Activated CD4-positive, alpha-beta T cell treated with anti-CD3 and anti-CD28 coated beads, Interleukin-2, Interleukin-6, amounts not matched to agents 100 ng/mL and 50 ng/mL, durations not matched to agents 16 hours and 8 hours (primary cell): ENCODE measurements around the gene MARCHF5.
A peak's percentile ranks its signal among the peaks of the same experiment; 100 is the strongest.

Experiments used
- DNase-seq: peaks from one replicate; pipeline ENCODE4 v3.0.0-alpha.2; 2020

The MARCHF5 gene

GRCh38 chr10:92290837-92291615 is at the start of gene MARCHF5, which contains the start of gene CPEB3:
Gene MARCHF5 (plus strand): TSS chr10:92291167. CDS start chr10:92291495, 328 bp downstream.
Gene CPEB3 (minus strand): TSS chr10:92291078. CDS start chr10:92240350, 50,728 bp downstream.
- DNase-seq, result peak; percentile 96

- DNase-seq, result no peak
These were observed 49.5 kb upstream of the MARCHF5 start for GRCh38 chr10:92241501-92241900.

DNA sequence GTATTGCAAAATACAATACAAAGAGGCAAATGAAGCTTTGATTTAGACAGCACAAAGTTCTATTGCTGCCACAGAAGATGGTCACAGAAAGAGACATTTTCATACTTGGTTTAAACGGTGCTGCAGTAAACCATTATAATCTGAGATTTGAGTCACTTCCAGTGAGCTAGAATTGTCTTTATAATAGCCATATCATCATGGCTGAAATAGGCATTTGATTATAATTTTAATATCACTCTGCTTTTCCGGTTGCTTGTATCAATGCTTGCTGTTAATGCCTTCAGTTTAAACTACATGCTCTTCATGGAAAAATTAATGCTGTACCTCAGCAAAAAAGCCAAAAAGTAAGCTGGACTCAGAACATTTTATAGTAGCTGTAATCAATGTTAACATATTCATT is 48.6 kb upstream of the MARCHF5 start:
- DNase-seq, result no peak

GRCh38 chr10:92242910-92243671 is 47.9 kb upstream of the MARCHF5 start:
- DNase-seq, result peak; percentile 30

- DNase-seq, result no peak
These were observed 46.2 kb upstream of the MARCHF5 start for GRCh38 chr10:92244796-92245195.

GRCh38 chr10:92248566-92248965 is 42.4 kb upstream of the MARCHF5 start:
- DNase-seq, result no peak

GRCh38 chr10:92263396-92263795 is 27.6 kb upstream of the MARCHF5 start:
- no peak for DNase-seq

DNA sequence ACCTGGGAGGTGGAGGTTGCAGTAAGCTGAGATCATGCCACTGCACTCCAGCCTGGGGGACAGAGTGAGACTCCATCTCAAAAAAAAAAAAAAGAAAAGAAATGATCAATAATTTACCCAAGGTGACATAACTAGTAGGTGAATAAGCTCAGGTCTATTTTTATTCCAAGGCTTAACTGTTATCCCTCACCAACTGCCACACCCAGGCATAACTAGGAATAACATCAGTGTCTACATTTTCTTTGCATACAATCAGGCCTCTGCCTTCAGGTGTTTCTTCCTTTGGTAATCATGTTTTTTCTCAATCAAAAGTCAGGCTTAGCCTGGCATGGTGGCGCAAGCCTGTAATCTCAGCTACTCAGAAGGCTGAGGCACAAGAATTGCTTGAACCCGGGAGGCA is 26.7 kb upstream of the MARCHF5 start:
- DNase-seq, result no peak

- peak; percentile 23 for DNase-seq
These were observed 25.2 kb upstream of the MARCHF5 start for GRCh38 chr10:92265687-92266258.

DNA sequence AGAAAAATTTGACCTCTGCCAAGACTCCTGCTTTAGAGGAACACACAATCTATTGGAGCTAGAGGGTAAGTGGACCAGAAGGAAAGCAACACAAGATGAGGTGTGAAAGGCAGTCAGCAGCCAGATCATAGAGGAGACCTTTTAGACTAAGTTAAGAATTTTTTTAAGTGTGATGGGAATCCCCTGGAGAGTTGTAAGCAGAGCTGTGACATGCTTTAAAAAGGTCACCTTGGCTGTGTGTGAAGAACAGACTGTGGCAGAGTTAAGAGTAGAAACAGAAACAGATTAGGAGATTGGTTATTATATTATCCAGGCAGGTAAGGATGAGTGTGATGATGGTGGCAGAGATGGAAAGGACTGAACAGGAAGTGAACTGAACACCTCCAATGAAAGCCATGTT is 23.6 kb upstream of the MARCHF5 start:
- DNase-seq, result no peak

GRCh38 chr10:92268748-92269147 is 22.2 kb upstream of the MARCHF5 start:
- DNase-seq, result no peak

GRCh38 chr10:92274071-92274470 is 16.9 kb upstream of the MARCHF5 start:
- no peak for DNase-seq

- no peak for DNase-seq
These were observed 11.8 kb upstream of the MARCHF5 start for GRCh38 chr10:92278996-92279696.

- DNase-seq, result no peak
These were observed 6.8 kb upstream of the MARCHF5 start for GRCh38 chr10:92284112-92284704.

DNA sequence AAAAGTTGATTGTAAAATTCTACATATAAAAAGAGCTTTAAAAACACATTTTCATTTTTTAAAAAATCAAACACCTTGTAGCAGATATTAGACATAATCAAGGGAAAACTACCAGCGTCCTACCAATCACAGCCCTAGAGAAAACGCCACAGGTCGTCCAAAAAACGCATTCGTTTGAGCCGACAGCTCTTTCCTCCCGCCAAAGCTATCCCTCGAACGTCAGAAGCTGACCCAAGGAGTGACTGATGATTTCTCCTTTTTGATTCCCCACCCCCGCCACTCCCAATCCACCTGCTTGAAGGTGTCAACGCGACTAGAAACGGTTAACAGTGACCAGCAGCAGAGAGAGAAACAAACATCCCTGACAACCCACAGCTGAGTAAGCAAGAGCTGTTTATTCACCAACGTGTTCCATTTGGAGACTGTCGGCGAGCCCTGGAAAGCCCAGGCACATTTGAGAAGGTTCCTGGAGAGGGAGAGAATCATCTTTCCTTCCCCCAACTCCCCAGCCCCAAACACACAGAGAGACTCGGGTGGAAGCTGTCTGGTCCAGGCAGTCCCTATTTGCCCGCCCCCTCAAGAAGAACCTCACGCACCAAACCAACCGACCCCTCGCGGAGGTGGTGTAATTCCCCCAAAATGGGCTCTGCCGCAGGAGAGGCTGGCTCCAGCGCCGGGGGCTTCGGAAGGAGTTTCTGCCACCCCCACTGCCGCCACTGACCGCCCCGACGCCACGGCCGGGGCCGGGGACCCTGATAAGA is 711 bp upstream of the MARCHF5 start:
- DNase-seq, result peak; percentile 30

DNA sequence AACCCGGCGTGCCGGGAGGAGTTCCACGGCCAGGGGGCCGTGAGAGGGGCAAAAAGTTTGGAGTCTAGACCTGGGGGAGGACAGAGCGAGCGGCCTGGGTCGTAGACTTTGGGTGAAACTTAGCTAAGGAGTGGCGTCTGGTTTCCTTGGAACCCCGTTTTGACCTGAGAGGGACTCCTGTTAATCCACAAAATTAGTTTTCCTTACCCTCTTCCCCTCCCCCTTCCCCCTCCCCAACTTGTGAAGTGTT is 574 bp downstream of the MARCHF5 start:
- no peak for DNase-seq

GRCh38 chr10:92291921-92292845 is 1.2 kb downstream of the MARCHF5 start:
- DNase-seq, result peak; percentile 62

DNA sequence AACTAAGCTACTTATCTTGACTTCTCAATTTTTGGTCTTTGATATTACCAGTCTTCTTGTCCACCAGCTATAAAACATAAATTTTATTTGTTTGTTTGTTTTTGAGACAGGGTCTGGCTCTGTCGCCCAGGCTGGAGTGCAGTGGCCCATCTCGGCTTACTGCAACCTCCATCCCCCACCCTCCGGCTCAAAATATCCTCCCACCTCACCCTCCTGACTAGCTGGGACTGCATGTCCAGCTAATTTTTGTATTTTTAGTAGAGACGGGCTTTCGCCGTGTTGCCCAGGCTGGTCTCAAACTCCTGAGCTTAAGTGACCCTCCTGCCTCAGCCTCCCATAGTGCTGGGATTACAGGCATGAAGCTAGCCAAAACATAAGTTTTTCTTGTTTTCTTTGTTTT is 7.5 kb downstream of the MARCHF5 start:
- no peak for DNase-seq

DNA sequence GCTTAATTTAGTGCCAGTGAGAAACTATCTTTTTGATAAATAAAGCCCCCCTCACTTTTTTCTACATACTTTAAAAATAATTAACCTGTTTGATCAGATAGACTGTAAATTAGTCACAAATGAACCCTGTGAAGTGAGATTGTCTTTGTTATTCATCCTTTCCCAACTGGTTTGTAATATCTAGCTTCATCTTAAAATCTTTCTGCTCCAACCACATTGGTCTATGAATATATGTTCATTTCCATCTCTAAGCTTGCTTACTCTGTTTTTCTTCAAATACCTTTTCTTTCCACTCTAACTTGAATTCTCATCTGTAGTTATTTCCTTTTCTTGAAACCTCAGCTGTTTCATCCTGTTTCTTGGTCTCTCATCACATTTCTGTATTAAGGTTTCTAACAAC is 12.1 kb downstream of the MARCHF5 start:
- DNase-seq, result peak; percentile 3

- no peak for DNase-seq
These were observed 13.1 kb downstream of the MARCHF5 start for GRCh38 chr10:92304061-92304460.
